ENCODE data around the gene LASP1. TPM values are rescaled to one million over a fixed set of nuclear protein-coding genes. Genes with fewer than 3 reads are reported as not detected.

LASP1 gene
- 327 and 332 TPM in 2 replicates for total RNA-seq

GRCh38 chr17:38869526-38870258 lies at the start of gene LASP1:
TSS of gene LASP1 (plus strand) at chr17:38870058. CDS start at chr17:38870190, 132 bp downstream.

GRCh38 chr17:38824899-38825761 lies 44.7 kb upstream of the LASP1 start, which contains the start of gene CWC25:
TSS of gene CWC25 (minus strand) at chr17:38825321. CDS start at chr17:38825183, 138 bp downstream.

GRCh38 chr17:38853292-38854219 lies 16.3 kb upstream of the LASP1 start, which contains the start of gene RPL23:
TSS of gene RPL23 (minus strand) at chr17:38853721. CDS start at chr17:38853710, 11 bp downstream.

GRCh38 chr17:38925263-38925995 lies 55.6 kb downstream of the LASP1 start, which contains the start of gene LASP1NB:
TSS of gene LASP1NB (plus strand) at chr17:38925614.

GRCh38 chr17:38967290-38967738 lies 97.5 kb downstream of the LASP1 start, which contains the start of gene FBXO47:
TSS of gene FBXO47 (minus strand) at chr17:38967403. CDS start at chr17:38963025, 4,378 bp downstream.

Other genes with a start within 250 kb of the LASP1 start
- gene EPOP, start 195.1 kb upstream of the LASP1 start, total RNA-seq = 5.0 and 8.1 TPM in 2 replicates
- 13.3 and 17.1 TPM in 2 replicates for gene MLLT6, start 164.8 kb upstream of the LASP1 start, total RNA-seq
- 5.8 and 19.0 TPM in 2 replicates for gene CISD3, start 139.7 kb upstream of the LASP1 start, total RNA-seq
- gene PCGF2, start 121.7 kb upstream of the LASP1 start, total RNA-seq = 2.9 and 4.7 TPM in 2 replicates
- 158 and 179 TPM in 2 replicates for gene PSMB3, start 117.3 kb upstream of the LASP1 start, total RNA-seq
- 53.4 and 55.6 TPM in 2 replicates for gene PIP4K2B, start 70.5 kb upstream of the LASP1 start, total RNA-seq
- gene CWC25, start 44.7 kb upstream of the LASP1 start, total RNA-seq = 5.2 and 13.5 TPM in 2 replicates
- gene RPL23, start 16.3 kb upstream of the LASP1 start, total RNA-seq = 1,484 and 1,693 TPM in 2 replicates
- not detected in 2 replicates for gene FBXO47, start 97.3 kb downstream of the LASP1 start, total RNA-seq

All from cardiac atrium fibroblast (primary cell).